H1 (cell line): ENCODE measurements around the gene ZNF383. TPM values are rescaled to one million over a fixed set of nuclear protein-coding genes. Genes with fewer than 3 reads are reported as not detected.
A peak's percentile ranks its signal among the peaks of the same experiment; 100 is the strongest.

Experiments used
- CTCF ChIA-PET: fragments of 300-600 bp; sonication (Branson Sonifier 250); formaldehyde crosslinking; loops from one replicate; lab custom pipeline; 2021; ENCODE audit not compliant: partially characterized antibody; lab: Charles Lee
- POLR2A ChIA-PET: fragments of 300-600 bp; sonication (Branson Sonifier 250); formaldehyde crosslinking; loops from one replicate; lab custom pipeline; 2021; ENCODE audit warnings: inconsistent platforms; ENCODE audit not compliant: partially characterized antibody; lab: Charles Lee
- DNase-seq, 2 experiments: peaks; one replicate each; pipeline versions ENCODE4 v3.0.0 to v3.0.0-alpha.2; 2010 to 2022; ENCODE audit warnings: low spot score in 2 of 2, low read depth in 1 of 2, mixed read lengths in 1 of 2
- FAIRE-seq: peaks from 2 replicates; lab custom pipeline; 2011; peaks lifted over from hg19 to GRCh38; lab: Jason Lieb, UNC
- H2AFZ ChIP-seq: 2 replicates; pipeline ENCODE4 v1.8.1; 2012; ENCODE audit warnings: low read length, inconsistent platforms
- H2AK5ac ChIP-seq: 2 replicates; pipeline ENCODE4 v1.6.1; 2013; ENCODE audit warnings: low read depth, low read length
- H2BK120ac ChIP-seq: replicated peaks from 2 replicates; pipeline ENCODE3; 2013; ENCODE audit warnings: low read depth, low read length, inconsistent platforms
- H2BK12ac ChIP-seq: 2 replicates; pipeline ENCODE4 v1.6.1; 2013; ENCODE audit warnings: low read depth, low read length
- H2BK15ac ChIP-seq: 2 replicates; pipeline ENCODE4 v1.6.1; 2013; ENCODE audit warnings: low read length
- H2BK20ac ChIP-seq: 2 replicates; pipeline ENCODE4 v1.6.1; 2013; ENCODE audit warnings: low read length
- H2BK5ac ChIP-seq: 2 replicates; pipeline ENCODE4 v1.6.1; 2013; ENCODE audit warnings: low read depth, low read length
- H3K14ac ChIP-seq: 2 replicates; pipeline ENCODE4 v1.6.1; 2013; ENCODE audit warnings: inconsistent platforms; ENCODE audit not compliant: insufficient read length
- H3K18ac ChIP-seq: 2 replicates; pipeline ENCODE4 v1.6.1; 2013; ENCODE audit warnings: low read length; ENCODE audit errors: extremely low read depth
- H3K23ac ChIP-seq: 2 replicates; pipeline ENCODE4 v1.6.1; 2013; ENCODE audit warnings: inconsistent platforms; ENCODE audit not compliant: insufficient read length
- H3K23me2 ChIP-seq: 2 replicates; pipeline ENCODE4 v1.6.1; 2013; ENCODE audit warnings: low read depth, low read length
- H3K27ac ChIP-seq: 2 replicates; pipeline ENCODE4 v1.6.1; 2011; ENCODE audit warnings: low read depth, low read length, inconsistent platforms
- H3K27me3 ChIP-seq, 4 experiments: replicated peaks in 1 of 4; 1 replicate in 1 of 4; 2 replicates in 3 of 4; pipeline versions ENCODE4 v1.6.1 to v1.8.1; 2011 to 2013; ENCODE audit warnings: low read length in 3 of 4, mild to moderate bottlenecking in 3 of 4, inconsistent platforms in 2 of 4, mixed read lengths in 2 of 4, moderate library complexity in 1 of 4; ENCODE audit not compliant: control insufficient read depth in 3 of 4, insufficient read depth in 3 of 4; ENCODE audit errors: extremely low read depth in 1 of 4
- H3K36me3 ChIP-seq, 4 experiments: 2 replicates each; pipeline versions ENCODE4 v1.6.1 to v1.8.1; 2011 to 2013; ENCODE audit warnings: mild to moderate bottlenecking in 4 of 4, low read length in 3 of 4, moderate library complexity in 2 of 4, control low read depth in 1 of 4, inconsistent platforms in 1 of 4; ENCODE audit not compliant: insufficient read depth in 4 of 4, control insufficient read depth in 2 of 4
- H3K4ac ChIP-seq: replicated peaks from 2 replicates; pipeline ENCODE3; 2013; ENCODE audit warnings: low read length, low read depth, mixed read lengths, inconsistent platforms; ENCODE audit not compliant: insufficient read length
- H3K4me1 ChIP-seq, 4 experiments: replicated peaks in 1 of 4; 1 replicate in 1 of 4; 2 replicates in 3 of 4; pipeline versions ENCODE4 v1.6.1 to v1.8.1; 2011 to 2013; ENCODE audit warnings: low read length in 3 of 4, inconsistent platforms in 2 of 4, mixed read lengths in 1 of 4; ENCODE audit not compliant: insufficient read depth in 4 of 4, control insufficient read depth in 3 of 4
- H3K4me2 ChIP-seq, 2 experiments: 2 replicates each; pipeline versions ENCODE4 v1.6.1 to v1.8.1; 2011 to 2013; ENCODE audit warnings: low read depth in 2 of 2, low read length in 2 of 2, control low read depth in 1 of 2, inconsistent platforms in 1 of 2, mild to moderate bottlenecking in 1 of 2; ENCODE audit not compliant: insufficient read depth in 1 of 2
- H3K4me3 ChIP-seq, 4 experiments: fragments of 200-600, 300-600 bp in 1 of 4; sonication (generic), shearing (Covaris generic), sonication (Bioruptor Twin) in 1 of 4; 2 replicates each; pipeline versions ENCODE4 v1.5.1 to v1.8.1; 2011 to 2016; ENCODE audit warnings: low read length in 4 of 4, low read depth in 3 of 4, control low read depth in 2 of 4, inconsistent platforms in 2 of 4, mild to moderate bottlenecking in 2 of 4, mixed read lengths in 1 of 4, moderate library complexity in 1 of 4; ENCODE audit not compliant: insufficient read depth in 2 of 4; ENCODE audit errors: extremely low read depth in 1 of 4
- H3K56ac ChIP-seq: replicated peaks from 2 replicates; pipeline ENCODE3; 2013; ENCODE audit warnings: low read depth, mild to moderate bottlenecking, mixed read lengths, low read length, inconsistent platforms; ENCODE audit not compliant: insufficient read length
- H3K79me1 ChIP-seq: 2 replicates; pipeline ENCODE4 v1.6.1; 2013; ENCODE audit warnings: low read depth, low read length, control low read depth
- H3K79me2 ChIP-seq, 2 experiments: 2 replicates each; pipeline versions ENCODE4 v1.6.1 to v1.8.1; 2012 to 2013; ENCODE audit warnings: low read length in 2 of 2, mild to moderate bottlenecking in 2 of 2, inconsistent platforms in 1 of 2; ENCODE audit not compliant: insufficient read depth in 2 of 2, control insufficient read depth in 1 of 2
- H3K9ac ChIP-seq, 4 experiments: replicated peaks in 1 of 4; 1 replicate in 1 of 4; 2 replicates in 3 of 4; pipeline versions ENCODE4 v1.6.1 to v1.8.1; 2011 to 2013; ENCODE audit warnings: low read depth in 3 of 4, low read length in 3 of 4, control low read depth in 2 of 4, mild to moderate bottlenecking in 2 of 4, moderate library complexity in 2 of 4, inconsistent platforms in 1 of 4; ENCODE audit errors: extremely low read depth in 1 of 4
- H3K9me3 ChIP-seq, 2 experiments: 2 replicates each; pipeline versions ENCODE4 v1.6.1 to v1.8.1; 2012 to 2013; ENCODE audit warnings: mild to moderate bottlenecking in 2 of 2, moderate library complexity in 2 of 2, control low read depth in 1 of 2, inconsistent platforms in 1 of 2, low read depth in 1 of 2, low read length in 1 of 2, mixed read lengths in 1 of 2; ENCODE audit not compliant: insufficient read depth in 2 of 2
- H4K20me1 ChIP-seq, 2 experiments: replicated peaks in 1 of 2; 2 replicates each; pipeline versions ENCODE3 to v1.8.1; 2011 to 2013; ENCODE audit warnings: inconsistent platforms in 2 of 2, low read length in 2 of 2, mild to moderate bottlenecking in 1 of 2; ENCODE audit not compliant: insufficient read depth in 2 of 2, control insufficient read depth in 1 of 2
- H4K5ac ChIP-seq: 2 replicates; pipeline ENCODE4 v1.6.1; 2013; ENCODE audit warnings: low read length, low read depth, mixed read lengths, inconsistent platforms; ENCODE audit not compliant: insufficient read length
- H4K8ac ChIP-seq: 2 replicates; pipeline ENCODE4 v1.8.0; 2013; ENCODE audit warnings: mild to moderate bottlenecking, moderate library complexity, low read length, inconsistent platforms; ENCODE audit not compliant: insufficient read depth; ENCODE audit errors: extremely low read depth
- H4K91ac ChIP-seq: replicated peaks from 2 replicates; pipeline ENCODE3; 2013; ENCODE audit warnings: low read length, mixed read lengths, inconsistent platforms; ENCODE audit not compliant: insufficient read length
- BRCA1 ChIP-seq: IDR thresholded peaks from 2 replicates; pipeline ENCODE4 v1.6.1; 2012; ENCODE audit warnings: low read depth, low read length, improper control_type of control experiment
- GABPA ChIP-seq: IDR thresholded peaks from 2 replicates; pipeline ENCODE4 v1.6.1; 2011; ENCODE audit warnings: mild to moderate bottlenecking, low read length, moderate library complexity, borderline replicate concordance; ENCODE audit not compliant: insufficient read depth
- KDM4A ChIP-seq: IDR thresholded peaks from one replicate; pipeline ENCODE4 v1.7.1; 2012; ENCODE audit warnings: low read depth, mild to moderate bottlenecking, moderate library complexity, low read length, inconsistent platforms; ENCODE audit not compliant: severe bottlenecking
- KDM5A ChIP-seq: fragments of 200-600 bp; IDR thresholded peaks from 2 replicates; pipeline ENCODE4 v1.7.1; 2012; ENCODE audit warnings: mild to moderate bottlenecking, low read length, inconsistent platforms, mixed read lengths
- POLR2AphosphoS5 ChIP-seq: IDR thresholded peaks from 2 replicates; pipeline ENCODE4 v1.6.1; 2011; ENCODE audit warnings: low read depth, low read length
- SIX5 ChIP-seq: IDR thresholded peaks from 2 replicates; pipeline ENCODE4 v1.6.1; 2011; ENCODE audit warnings: mild to moderate bottlenecking, low read depth, low read length
- SP1 ChIP-seq: IDR thresholded peaks from 2 replicates; pipeline ENCODE4 v1.6.1; 2011; ENCODE audit warnings: low read depth, low read length
- SP2 ChIP-seq: IDR thresholded peaks from 2 replicates; pipeline ENCODE4 v1.6.1; 2012; ENCODE audit warnings: mild to moderate bottlenecking, low read length, inconsistent platforms
- TAF1 ChIP-seq: IDR thresholded peaks from 2 replicates; pipeline ENCODE4 v1.6.1; 2011; ENCODE audit warnings: mild to moderate bottlenecking, low read depth, low read length
- WGBS, 2 experiments: shearing (Covaris generic) in 1 of 2; methylation state at CpG; one replicate each; pipeline versions ENCODE4 v1.1.6 to v1.1.7; 2013 to 2015; ENCODE audit warnings: low lambda C conversion rate in 2 of 2, mixed read lengths in 2 of 2, inconsistent platforms in 1 of 2, low coverage in 1 of 2, missing lambda C conversion rate in 1 of 2; ENCODE audit not compliant: insufficient replicate concordance in 2 of 2, insufficient coverage in 1 of 2, insufficient read length in 1 of 2; ENCODE audit errors: extremely low coverage in 1 of 2, missing lambda C conversion rate in 1 of 2; 5-methylcytosine and 5-hydroxymethylcytosine counted together
- long read RNA-seq, 2 experiments: library from RNA in 1 of 2; library from capped mRNA in 1 of 2; stranded (forward); transcript quantifications; one replicate each; pipeline ENCODE4 v2.0.0, GENCODE V29; 2021; ENCODE audit warnings: inconsistent platforms in 1 of 2
- polyA minus RNA-seq, 3 experiments: library from RNA; depleted of rRNA, polyadenylated mRNA; stranded (reverse); fragments of >200 nt; gene quantifications; 1 replicate in 2 of 3; 2 replicates in 1 of 3; pipeline ENCODE4 v1.2.3, GENCODE V29; 2011
- polyA plus RNA-seq, 7 experiments: library from polyadenylated mRNA; depleted of rRNA in 3 of 7; stranded (reverse) in 5 of 7; unstranded in 2 of 7; fragments of >200 nt in 5 of 7; fragments of 200-250 nt in 2 of 7; gene quantifications; 1 replicate in 5 of 7; 2 replicates in 1 of 7; 4 replicates in 1 of 7; pipeline versions ENCODE4 v1.2.1 to v1.2.3, GENCODE V29; 2011 to 2013; ENCODE audit warnings: missing spikeins in 2 of 7, mixed read lengths in 2 of 7
- total RNA-seq: library from RNA; stranded (reverse); fragmentation: NEBNext Ultra II Directional; extraction: Animal tissue kit (Norgen Biotek cat#: 25700); gene quantifications from 2 replicates; pipeline ENCODE4 v1.2.1, GENCODE V29; 2021

ZNF383 gene
- 3.7 and 3.9 TPM in 2 replicates for total RNA-seq
- polyA plus RNA-seq (2011; rRNA removed) = 1.2 and 1.3 TPM in 2 replicates
- 2.0 TPM for polyA plus RNA-seq (2011; cell fraction: cytosol; rRNA removed)
- 1.7 TPM for polyA plus RNA-seq (2011; cell fraction: nucleus; rRNA removed)
- 1.7 to 2.6 TPM (median 2.2 TPM) in 4 replicates for polyA plus RNA-seq (2012, experiment 1 of 2)
- 0.37 TPM for polyA plus RNA-seq (2012, experiment 2 of 2)
- 1.9 TPM for polyA plus RNA-seq (2013, experiment 1 of 2)
- polyA plus RNA-seq (2013, experiment 2 of 2) = 2.1 TPM
- polyA minus RNA-seq (2011; rRNA and poly(A)+ RNA removed) = 3.7 and 6.0 TPM in 2 replicates
- polyA minus RNA-seq (2011; cell fraction: cytosol; rRNA and poly(A)+ RNA removed) = 1.2 TPM
- 8.2 TPM for polyA minus RNA-seq (2011; cell fraction: nucleus; rRNA and poly(A)+ RNA removed)
- long read RNA-seq, experiment 1, partial matches to known transcripts = 0 of 2 reads
- long read RNA-seq, experiment 1, other reads (novel, unspliced or antisense) = 2 of 2 reads
- long read RNA-seq, experiment 2, partial matches to known transcripts = 0 of 4 reads
- long read RNA-seq, experiment 2, other reads (novel, unspliced or antisense) = 4 of 4 reads

- 0 out of 2 replicates have a peak within 1 kb of the TSS, but pooled peaks have one; percentile 35 for H2BK20ac ChIP-seq
- peak within 1 kb of the TSS; percentile 99 for H3K18ac ChIP-seq
- H3K9ac ChIP-seq = peak within 1 kb of the TSS; percentile 87 to 97 (median 94)
- peak within 1 kb of the TSS; percentile 88 to 97 for H3K4me2 ChIP-seq
- H3K14ac ChIP-seq = no peak within 1 kb of the TSS
- H3K4me1 ChIP-seq = no peaks in the 10 kb centered on the region
- no peaks in the 10 kb centered on the region for H4K20me1 ChIP-seq
- 0 out of 2 replicates have a peak, but pooled peaks cover 6% of the 10 kb centered on the region for H3K79me1 ChIP-seq
- H3K9me3 ChIP-seq = no peaks in the 10 kb centered on the region
- H4K91ac ChIP-seq = peak within 1 kb of the TSS; percentile 99
- peak within 1 kb of the TSS; percentile 100 for H2BK5ac ChIP-seq
- peak within 1 kb of the TSS; percentile 100; the same call in 1 of the 2 replicates for H4K8ac ChIP-seq
- FAIRE-seq (peak; percentile 39), DNase-seq (peak; percentile 83 to 92)
- peak within 1 kb of the TSS; percentile 99 for H3K27ac ChIP-seq
- H2AFZ ChIP-seq = peak within 1 kb of the TSS; percentile 98
- no peak within 1 kb of the TSS for H3K23ac ChIP-seq
- H3K36me3 ChIP-seq = no peaks in the 10 kb centered on the region
- peak within 1 kb of the TSS; percentile 89 for H2BK120ac ChIP-seq
- peak within 1 kb of the TSS; percentile 83 for H3K4ac ChIP-seq
- CTCF ChIA-PET = interaction anchor here (1.0 kb wide), 2 partner anchors 11 to 46 kb away, joined by 3 read pairs; partner anchors contain the start of gene ZNF585A
- peak within 1 kb of the TSS; percentile 93 for H3K56ac ChIP-seq
- H2BK12ac ChIP-seq = peak within 1 kb of the TSS; percentile 100
- peak within 1 kb of the TSS; percentile 100; the same call in 1 of the 2 replicates for H2BK15ac ChIP-seq
- peaks cover 6 to 9% of the 10 kb centered on the region in 2 experiments for H3K79me2 ChIP-seq
- H4K5ac ChIP-seq = peak within 1 kb of the TSS; percentile 99
- peaks cover 10% of the 10 kb centered on the region for H3K23me2 ChIP-seq
- POLR2A ChIA-PET = interaction anchor here (0.5 to 1.9 kb wide), 13 partner anchors 13 to 689 kb away, joined by 3 to 10 read pairs (median 3); partner anchors contain the start of genes ZNF345, ZNF585A and ZNF790
- no peaks in the 10 kb centered on the region for H3K27me3 ChIP-seq
- H2AK5ac ChIP-seq = peak within 1 kb of the TSS; percentile 70
- peak within 1 kb of the TSS; percentile 91 to 98 (median 96) for H3K4me3 ChIP-seq
- WGBS, 2 experiments = 3% methylated on average over 44 of the region's 44 CpGs; no CpG with 5 or more reads in 1 of the 2 experiments
- no peak for TF ChIP-seq BRCA1
- peak; percentile 73; the same call in 1 of the 2 replicates for TF ChIP-seq POLR2AphosphoS5
- TF ChIP-seq TAF1 = peak; percentile 91
- 0 out of 2 replicates have a peak, but pooled peaks have one; percentile 33 for TF ChIP-seq SP1
- peak; percentile 43; the same call in 1 of the 2 replicates for TF ChIP-seq SIX5
- TF ChIP-seq KDM5A = peak; percentile 95
- no peak for TF ChIP-seq SP2
- peak; percentile 65 for TF ChIP-seq KDM4A
- TF ChIP-seq GABPA = no peak
Measured at GRCh38 chr19:37217775-37218591, at the start of gene ZNF383. ZNF383 (plus strand) TSS chr19:37218214; CDS start chr19:37230454, 12,240 bp downstream.
